Esophagus muscularis mucosa (tissue), 4 donors: ENCODE measurements around the gene GRAMD2B. TPM values are rescaled to one million over a fixed set of nuclear protein-coding genes. Genes with fewer than 3 reads are reported as not detected.
"Not testable (repeated sequence)": the region's sequence is repeated elsewhere in the genome, so short reads cannot be mapped to it uniquely, and the experiment has no call there.

Source experiments
- DNase-seq: peaks from one replicate; pipeline ENCODE4 v3.0.0-alpha.2; 2017; ENCODE audit errors: extremely low spot score
- H3K27ac ChIP-seq, 4 donors: fragments of 200-600 bp; sonication (generic); replicated peaks in 1 of 4; 1 replicate in 3 of 4; 2 replicates in 1 of 4; pipeline ENCODE4 v1.5.1; 2016 to 2019; ENCODE audit warnings: mild to moderate bottlenecking in 1 of 4
- H3K27me3 ChIP-seq, 4 donors: fragments of 200-600 bp; sonication (generic); one replicate each; pipeline versions ENCODE4 v1.5.1 to v1.6.0; 2016 to 2019
- H3K36me3 ChIP-seq, 4 donors: fragments of 200-600 bp; sonication (generic); one replicate each; pipeline ENCODE4 v1.5.1; 2016 to 2019
- H3K4me1 ChIP-seq, 4 donors: fragments of 200-600 bp; sonication (generic); one replicate each; pipeline ENCODE4 v1.5.1; 2016 to 2019
- H3K4me3 ChIP-seq, 4 donors: fragments of 200-600 bp; sonication (generic); 1 replicate in 2 of 4; 2 replicates in 2 of 4; pipeline ENCODE4 v1.5.1; 2016 to 2019; ENCODE audit warnings: mild to moderate bottlenecking in 4 of 4, moderate library complexity in 1 of 4
- H3K9me3 ChIP-seq, 4 donors: fragments of 200-600 bp; sonication (generic); 1 replicate in 3 of 4; 2 replicates in 1 of 4; pipeline ENCODE4 v1.5.1; 2016 to 2019
- EP300 ChIP-seq: sonication (generic); formaldehyde crosslinking; IDR thresholded peaks from one replicate; pipeline ENCODE4 v1.6.1; 2017; ENCODE audit warnings: antibody characterized with exemption
- POLR2A ChIP-seq: fragments of 450-650 bp; IDR thresholded peaks from one replicate; pipeline ENCODE4 v1.6.1; 2017; ENCODE audit warnings: antibody characterized with exemption, moderate library complexity, mild to moderate bottlenecking, low read depth
- POLR2AphosphoS5 ChIP-seq, 2 donors: sonication (generic); formaldehyde crosslinking; IDR thresholded peaks; one replicate each; pipeline ENCODE4 v1.6.1; 2017; ENCODE audit warnings: antibody characterized with exemption in 2 of 2
- WGBS: methylation state at CpG from one replicate; pipeline ENCODE4 v1.1.5; 2018; 5-methylcytosine and 5-hydroxymethylcytosine counted together
- intact Hi-C: fragments of 100-400 bp; cut with DNase I; formaldehyde crosslinking; loops from one replicate; pipeline ENCODE4 v1.15.1; 2023
- total RNA-seq, 4 donors: library from RNA; depleted of rRNA; stranded (reverse); fragments of >200 nt; gene quantifications; one replicate each; pipeline versions ENCODE4 v1.1.0 to v1.2.1, GENCODE V29; 2016
- TF ChIP-seq, protein P1 (sequence below), 3 experiments: fragments of 200-600 bp in 2 of 3; fragments of 450-650 bp in 1 of 3; sonication (generic) in 2 of 3; IDR thresholded peaks; one replicate each; pipeline ENCODE4 v1.5.1; 2017 to 2019; ENCODE audit warnings: antibody characterized with exemption in 3 of 3, mild to moderate bottlenecking in 2 of 3, moderate library complexity in 1 of 3

GRAMD2B gene
- total RNA-seq, 4 donors from 2014 or later, result 37.9 to 76.5 (median 49.4) TPM

DNA sequence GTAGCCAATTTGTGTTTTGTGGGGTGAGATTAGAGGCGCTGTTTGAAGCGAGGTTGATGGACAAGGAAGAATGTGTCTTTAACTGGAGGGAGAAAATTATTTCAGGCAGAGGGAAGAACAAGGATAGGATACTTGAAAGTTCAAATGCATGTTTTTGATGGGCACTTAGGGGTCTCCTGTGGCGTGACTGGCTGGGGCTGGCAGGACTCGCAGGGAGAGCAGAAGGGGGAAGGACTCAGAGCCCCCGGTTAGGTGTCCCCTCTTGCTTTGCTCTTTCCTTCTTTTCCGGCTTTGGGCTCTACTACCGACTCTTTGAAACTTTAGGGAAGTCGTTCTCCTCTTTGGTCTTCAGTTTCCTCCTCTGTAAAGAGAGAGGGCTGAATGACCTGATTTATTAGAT, 12.1 kb downstream of the GRAMD2B start:
- no peak for TF ChIP-seq POLR2AphosphoS5 (IDR thresholded peaks at IDR 0.05)
- TF ChIP-seq POLR2A, result no peak
- TF ChIP-seq EP300, result no peak
- TF ChIP-seq, protein P1, sequence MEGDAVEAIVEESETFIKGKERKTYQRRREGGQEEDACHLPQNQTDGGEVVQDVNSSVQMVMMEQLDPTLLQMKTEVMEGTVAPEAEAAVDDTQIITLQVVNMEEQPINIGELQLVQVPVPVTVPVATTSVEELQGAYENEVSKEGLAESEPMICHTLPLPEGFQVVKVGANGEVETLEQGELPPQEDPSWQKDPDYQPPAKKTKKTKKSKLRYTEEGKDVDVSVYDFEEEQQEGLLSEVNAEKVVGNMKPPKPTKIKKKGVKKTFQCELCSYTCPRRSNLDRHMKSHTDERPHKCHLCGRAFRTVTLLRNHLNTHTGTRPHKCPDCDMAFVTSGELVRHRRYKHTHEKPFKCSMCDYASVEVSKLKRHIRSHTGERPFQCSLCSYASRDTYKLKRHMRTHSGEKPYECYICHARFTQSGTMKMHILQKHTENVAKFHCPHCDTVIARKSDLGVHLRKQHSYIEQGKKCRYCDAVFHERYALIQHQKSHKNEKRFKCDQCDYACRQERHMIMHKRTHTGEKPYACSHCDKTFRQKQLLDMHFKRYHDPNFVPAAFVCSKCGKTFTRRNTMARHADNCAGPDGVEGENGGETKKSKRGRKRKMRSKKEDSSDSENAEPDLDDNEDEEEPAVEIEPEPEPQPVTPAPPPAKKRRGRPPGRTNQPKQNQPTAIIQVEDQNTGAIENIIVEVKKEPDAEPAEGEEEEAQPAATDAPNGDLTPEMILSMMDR (IDR thresholded peaks at IDR 0.05), result no peak
- Histone ChIP-seq H3K36me3 (peaks cover 0 to 23% (median 7%) of the 10 kb centered on the region in 4 donors), H3K9me3 (no peaks in the 10 kb centered on the region), H3K27me3 (no peaks in the 10 kb centered on the region), H3K27ac (no peak overlapping the region), H3K4me1 (peaks cover 10 to 45% (median 37%) of the 10 kb centered on the region in 4 donors), H3K4me3 (no peak overlapping the region)
- intact Hi-C loops, result loop anchor here (5.0 kb wide), 1 partner anchor 42 kb away; no protein-coding TSS in a partner anchor
- no peak for DNase-seq
- 83% methylated on average over 8 of the region's 8 CpGs for WGBS

DNA sequence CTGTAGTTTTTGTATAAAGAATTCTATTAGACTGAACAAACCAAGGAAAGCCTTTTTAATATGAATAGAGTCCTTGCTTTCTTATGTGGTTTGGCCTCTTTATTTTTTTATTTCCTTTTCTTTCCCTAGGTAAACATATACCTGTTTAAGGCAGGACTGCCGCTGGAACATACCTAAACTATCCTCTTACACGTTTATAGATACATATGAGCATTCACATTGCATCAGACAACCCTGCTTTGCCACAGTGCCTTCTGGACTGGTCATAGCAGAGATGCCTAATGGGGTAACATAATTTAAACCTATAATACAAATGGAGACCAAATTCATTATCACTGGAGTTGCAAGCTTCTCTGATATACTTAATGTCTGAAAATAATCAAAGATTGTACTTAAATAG, 12.5 kb downstream of the GRAMD2B start:
- Histone ChIP-seq H3K9me3 (no peaks in the 10 kb centered on the region), H3K4me1 (peaks cover 10 to 45% (median 37%) of the 10 kb centered on the region in 4 donors), H3K27ac (no peak overlapping the region), H3K4me3 (no peak overlapping the region), H3K36me3 (peaks cover 0 to 23% (median 7%) of the 10 kb centered on the region in 4 donors), H3K27me3 (no peaks in the 10 kb centered on the region)
- DNase-seq, result no peak
- intact Hi-C loops, result loop anchor here (5.0 kb wide), 1 partner anchor 42 kb away; no protein-coding TSS in a partner anchor
- WGBS, result 88% methylated on average over 2 of the region's 2 CpGs
- TF ChIP-seq, protein P1 (IDR thresholded peaks at IDR 0.05), result no peak
- TF ChIP-seq POLR2AphosphoS5 (IDR thresholded peaks at IDR 0.05), result no peak

DNA sequence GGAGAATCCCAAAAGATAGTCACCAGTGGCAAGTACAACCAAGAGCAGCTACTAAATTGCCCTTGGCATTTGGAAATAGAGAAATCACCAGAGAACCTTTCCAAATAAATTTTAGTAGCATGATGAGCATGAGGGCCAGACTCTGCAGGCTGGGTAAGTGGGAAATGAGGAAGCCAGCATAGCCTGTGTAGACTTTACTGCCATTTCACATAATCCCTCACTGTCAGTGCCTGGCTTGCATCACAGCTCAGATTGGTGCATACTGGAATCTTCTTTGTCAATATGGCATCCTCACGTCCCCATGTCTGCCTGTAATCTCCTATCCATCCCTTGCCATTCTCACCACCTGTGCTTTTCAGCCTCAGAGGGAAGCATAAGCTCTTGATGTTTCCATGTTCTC, 14.5 kb downstream of the GRAMD2B start:
- 100% methylated on average over 1 of the region's 1 CpG for WGBS
- H3K9me3 ChIP-seq, result no peaks in the 10 kb centered on the region
- TF ChIP-seq POLR2A (no peak), EP300 (no peak), POLR2AphosphoS5 (IDR thresholded peaks at IDR 0.05) (no peak)
- TF ChIP-seq, protein P1 (IDR thresholded peaks at IDR 0.05), result no peak
- intact Hi-C loops, result loop anchor here (5.0 kb wide), 1 partner anchor 40 kb away; no protein-coding TSS in a partner anchor
- no peak overlapping the region for H3K27ac ChIP-seq
- no peak overlapping the region for H3K4me3 ChIP-seq
- H3K27me3 ChIP-seq, result no peaks in the 10 kb centered on the region
- H3K4me1 ChIP-seq, result peaks cover 16 to 50% (median 34%) of the 10 kb centered on the region in 4 donors
- no peak for DNase-seq
- peaks cover 0 to 23% (median 7%) of the 10 kb centered on the region in 4 donors for H3K36me3 ChIP-seq

DNA sequence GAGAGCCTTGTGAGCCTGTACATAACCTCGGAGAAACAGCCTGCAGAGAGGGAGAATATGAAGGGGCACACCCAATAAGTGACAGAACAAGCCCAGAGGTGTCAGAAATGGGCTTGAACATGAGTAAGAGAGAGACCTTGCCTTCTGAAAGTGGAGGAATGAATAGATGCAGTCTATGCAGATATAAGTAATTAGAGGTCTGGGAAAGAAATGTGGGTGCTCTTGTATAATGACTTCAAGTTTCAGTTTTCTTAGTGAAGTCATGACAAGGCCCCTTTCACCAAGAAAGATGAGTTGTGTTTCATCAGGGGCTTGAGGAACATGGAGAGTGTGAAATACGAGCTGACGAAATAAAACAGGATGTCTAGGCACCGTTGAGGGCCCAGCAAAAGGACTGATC, 15.1 kb downstream of the GRAMD2B start:
- WGBS, result 88% methylated on average over 4 of the region's 4 CpGs
- TF ChIP-seq POLR2A (no peak), POLR2AphosphoS5 (IDR thresholded peaks at IDR 0.05) (no peak), EP300 (no peak)
- TF ChIP-seq, protein P1 (IDR thresholded peaks at IDR 0.05), result no peak
- Histone ChIP-seq H3K4me3 (no peak overlapping the region), H3K36me3 (peaks cover 0 to 23% (median 7%) of the 10 kb centered on the region in 4 donors), H3K4me1 (peaks cover 14 to 44% (median 28%) of the 10 kb centered on the region in 4 donors), H3K9me3 (no peaks in the 10 kb centered on the region), H3K27ac (no peak overlapping the region), H3K27me3 (no peaks in the 10 kb centered on the region)
- DNase-seq, result no peak
- intact Hi-C loops, result loop anchor here (5.0 kb wide), 1 partner anchor 39 kb away; no protein-coding TSS in a partner anchor

DNA sequence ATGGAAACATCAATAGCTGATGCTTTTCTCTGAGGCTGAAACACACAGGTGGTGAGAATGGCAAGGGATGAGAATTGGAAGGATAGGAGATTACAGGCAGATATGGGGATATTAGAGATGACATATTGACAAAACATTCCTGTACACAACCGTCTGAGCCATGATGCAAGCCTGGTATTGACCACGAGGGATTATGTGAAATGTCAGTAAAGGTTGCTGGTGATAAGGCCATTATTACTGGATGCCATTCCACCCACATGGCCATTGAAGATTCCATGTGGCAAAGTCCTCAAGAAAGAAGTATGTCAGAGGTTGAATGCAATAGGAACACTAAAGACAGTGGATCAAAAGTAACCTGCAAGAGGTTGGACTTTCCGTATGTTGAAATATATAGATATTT, 15.7 kb downstream of the GRAMD2B start:
- Histone ChIP-seq H3K9me3 (no peaks in the 10 kb centered on the region), H3K4me3 (no peak overlapping the region), H3K27ac (no peak overlapping the region), H3K36me3 (peaks cover 0 to 23% (median 7%) of the 10 kb centered on the region in 4 donors), H3K27me3 (no peaks in the 10 kb centered on the region), H3K4me1 (peaks cover 11 to 38% (median 22%) of the 10 kb centered on the region in 4 donors)
- 89% methylated on average over 3 of the region's 3 CpGs for WGBS
- no peak for DNase-seq
- TF ChIP-seq EP300 (no peak), POLR2AphosphoS5 (IDR thresholded peaks at IDR 0.05) (no peak), POLR2A (no peak)
- TF ChIP-seq, protein P1 (IDR thresholded peaks at IDR 0.05), result no peak
- intact Hi-C loops, result loop anchor here (5.0 kb wide), 1 partner anchor 38 kb away; no protein-coding TSS in a partner anchor

DNA sequence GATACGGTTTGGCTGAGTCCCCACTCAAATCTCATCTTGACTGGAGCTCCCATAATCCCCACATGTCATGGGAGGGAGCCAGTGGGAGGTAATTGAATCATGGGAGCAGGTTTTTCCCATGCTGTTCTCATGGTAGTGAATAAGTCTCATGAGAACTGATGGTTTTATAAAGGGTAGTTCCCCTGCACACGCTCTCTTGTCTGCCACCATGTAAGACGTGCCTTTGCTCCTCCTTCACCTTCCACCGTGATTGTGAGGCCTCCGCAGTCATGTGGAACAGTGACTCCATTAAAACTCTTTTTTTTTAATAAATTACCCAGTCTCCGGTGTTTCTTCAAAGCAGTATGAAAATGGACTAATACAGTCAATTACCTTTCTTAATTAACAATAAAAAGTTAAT, 16.5 kb downstream of the GRAMD2B start:
- not testable (repeated sequence) for H3K9me3 ChIP-seq, H3K27me3 ChIP-seq, H3K4me3 ChIP-seq, DNase-seq, H3K27ac ChIP-seq
- intact Hi-C loops, result loop anchor here (5.0 kb wide), 1 partner anchor 38 kb away; no protein-coding TSS in a partner anchor
- peaks cover 8 to 30% (median 16%) of the 10 kb centered on the region in 4 donors for H3K4me1 ChIP-seq
- 95% methylated on average over 6 of the region's 6 CpGs for WGBS
- H3K36me3 ChIP-seq, result peaks cover 0 to 27% (median 7%) of the 10 kb centered on the region in 4 donors
